Motor neuron (in vitro differentiated cells): ENCODE measurements around the gene DTYMK. TPM values are rescaled to one million over a fixed set of nuclear protein-coding genes. Genes with fewer than 3 reads are reported as not detected.
"Not testable (repeated sequence)": the region's sequence is repeated elsewhere in the genome, so short reads cannot be mapped to it uniquely, and the experiment has no call there.

ENCODE experiments used
- ATAC-seq, 8 experiments: fragments of 200-7000 bp; cut with Tn5 transposase; replicated peaks in 6 of 8; 2 replicates each; pipeline ENCODE4 v1.8.0; 2021; ENCODE audit warnings: mild to moderate bottlenecking in 8 of 8, moderate library complexity in 8 of 8
- H3K27ac ChIP-seq, 2 donors: fragments of 250-450 bp; sonication (Bioruptor Pico); 2 replicates each; pipeline ENCODE4 v1.9.0; 2021; ENCODE audit warnings: antibody characterized with exemption in 2 of 2, mild to moderate bottlenecking in 2 of 2, moderate library complexity in 1 of 2
- H3K4me1 ChIP-seq, 2 donors: fragments of 250-450 bp; sonication (Bioruptor Pico); replicated peaks in 1 of 2; 2 replicates each; pipeline ENCODE4 v1.6.1; 2021; ENCODE audit warnings: antibody characterized with exemption in 2 of 2, mild to moderate bottlenecking in 2 of 2, moderate library complexity in 1 of 2
- H3K4me3 ChIP-seq, 5 donors: fragments of 250-450 bp; sonication (Bioruptor Pico); 2 replicates each; pipeline ENCODE4 v1.9.0; 2021; ENCODE audit warnings: antibody characterized with exemption in 5 of 5, mild to moderate bottlenecking in 5 of 5, moderate library complexity in 4 of 5
- WGBS, 10 experiments: fragments of 450-650 bp; shearing (Covaris generic); methylation state at CpG; one replicate each; pipeline ENCODE4 v1.0.0; 2022; 5-methylcytosine and 5-hydroxymethylcytosine counted together
- in situ Hi-C, 9 experiments: fragments of 400-800 bp; cut with MboI; loops; one replicate each; pipeline ENCODE4 v1.15.0; 2021; ENCODE audit warnings: low sequenced_read_pairs in 9 of 9, low pct_unique_long_range_greater_than_20kb in 2 of 9; ENCODE audit not compliant: unreplicated experiment in 9 of 9
- total RNA-seq, 8 experiments: library from RNA; unstranded; fragments of 300-600 nt; gene quantifications; 2 replicates each; pipeline versions ENCODE4 v1.2.3 to v1.2.4, GENCODE V29; 2022

The DTYMK gene
- total RNA-seq, 8 experiments from 2014 or later: 20.2 to 61.0 (median 30.0) TPM

- Histone ChIP-seq H3K4me1 (peaks cover 21 to 24% of the 10 kb centered on the region in 2 donors), H3K4me3 (no peak overlapping the region), H3K27ac (peak overlapping the region; percentile 94 to 96)
- peak in 2 of 8 experiments; percentile 0 to 2 for ATAC-seq
- WGBS, 10 experiments: 52 to 100% (median 86%) methylated on average over 1 to 12 of the region's 23 CpGs; no CpG with 5 or more reads in 3 of the 10 experiments
- in situ Hi-C loops: no loop called here
These were observed 20.7 kb downstream of the DTYMK start for GRCh38 chr2:241665731-241666440.

- in situ Hi-C loops: not testable (repeated sequence)
- 83 to 100% (median 94%) methylated on average over 1 to 20 of the region's 24 CpGs; no CpG with 5 or more reads in 3 of the 10 experiments for WGBS, 10 experiments
These were observed 23.9 kb downstream of the DTYMK start for GRCh38 chr2:241662731-241663130.

GRCh38 chr2:241660593-241661213, 25.9 kb downstream of the DTYMK start:
- ATAC-seq: no peak
- 80 to 100% (median 93%) methylated on average over 1 to 11 of the region's 14 CpGs; no CpG with 5 or more reads in 2 of the 10 experiments for WGBS, 10 experiments
- in situ Hi-C loops: no loop called here
- Histone ChIP-seq H3K4me3 (no peak overlapping the region), H3K4me1 (peaks cover 4 to 9% of the 10 kb centered on the region in 2 donors), H3K27ac (no peak overlapping the region)

More at GRCh38 chr2:241662731-241663130, 23.9 kb downstream of the DTYMK start:
- peaks cover 21 to 24% of the 10 kb centered on the region in 2 donors for H3K4me1 ChIP-seq
- not testable (repeated sequence) for H3K27ac ChIP-seq, H3K4me3 ChIP-seq, ATAC-seq

- ATAC-seq: peak; percentile 34 to 86 (median 52)
- H3K27ac ChIP-seq: no peak overlapping the region
- in situ Hi-C loops: no loop called here
- WGBS, 10 experiments: 0 to 100% (median 60%) methylated on average over 1 to 21 of the region's 26 CpGs; no CpG with 5 or more reads in 2 of the 10 experiments
- H3K4me1 ChIP-seq: no peaks in the 10 kb centered on the region
- H3K4me3 ChIP-seq: no peak overlapping the region
These were observed 27.4 kb downstream of the DTYMK start for GRCh38 chr2:241659150-241659739.

GRCh38 chr2:241658296-241658695, 28.3 kb downstream of the DTYMK start:
- WGBS, 10 experiments: 80 to 100% methylated on average over 2 to 3 of the region's 5 CpGs; no CpG with 5 or more reads in 8 of the 10 experiments
- H3K4me3 ChIP-seq: no peak overlapping the region
- H3K4me1 ChIP-seq: no peaks in the 10 kb centered on the region
- no peak for ATAC-seq
- in situ Hi-C loops: no loop called here
- H3K27ac ChIP-seq: no peak overlapping the region

- in situ Hi-C loops: no loop called here
- ATAC-seq: peak in 2 of 8 experiments; percentile 84 to 85
- WGBS, 10 experiments: 60 to 100% (median 85%) methylated on average over 1 to 6 of the region's 15 CpGs; no CpG with 5 or more reads in 4 of the 10 experiments
- Histone ChIP-seq H3K27ac (no peak overlapping the region), H3K4me3 (no peak overlapping the region), H3K4me1 (no peaks in the 10 kb centered on the region)
These were observed 28.8 kb downstream of the DTYMK start for GRCh38 chr2:241657786-241658254.

GRCh38 chr2:241656190-241656741, 30.3 kb downstream of the DTYMK start:
- Histone ChIP-seq H3K4me3 (no peak overlapping the region), H3K4me1 (no peaks in the 10 kb centered on the region), H3K27ac (no peak overlapping the region)
- no CpG with 5 or more reads among the region's 13 CpGs for WGBS, 10 experiments
- peak in 1 of 8 experiments; percentile 5 for ATAC-seq
- in situ Hi-C loops: no loop called here

GRCh38 chr2:241655516-241656189, 31.0 kb downstream of the DTYMK start:
- Histone ChIP-seq H3K27ac (no peak overlapping the region), H3K4me1 (no peaks in the 10 kb centered on the region), H3K4me3 (no peak overlapping the region)
- 60 to 100% (median 97%) methylated on average over 1 to 12 of the region's 17 CpGs; no CpG with 5 or more reads in 1 of the 10 experiments for WGBS, 10 experiments
- ATAC-seq: peak in 1 of 8 experiments; percentile 10
- in situ Hi-C loops: no loop called here

- WGBS, 10 experiments: 90 to 100% (median 100%) methylated on average over 1 to 6 of the region's 12 CpGs; no CpG with 5 or more reads in 3 of the 10 experiments
- in situ Hi-C loops: no loop called here
- Histone ChIP-seq H3K27ac (no peak overlapping the region), H3K4me1 (no peaks in the 10 kb centered on the region), H3K4me3 (no peak overlapping the region)
- no peak for ATAC-seq
These were observed 32.1 kb downstream of the DTYMK start for GRCh38 chr2:241654551-241654950.

GRCh38 chr2:241653210-241653750, 33.3 kb downstream of the DTYMK start:
- in situ Hi-C loops: no loop called here
- Histone ChIP-seq H3K4me3 (no peak overlapping the region), H3K27ac (no peak overlapping the region), H3K4me1 (peaks cover 7 to 10% of the 10 kb centered on the region in 2 donors)
- no peak for ATAC-seq
- 83 to 100% (median 98%) methylated on average over 1 to 7 of the region's 13 CpGs; no CpG with 5 or more reads in 2 of the 10 experiments for WGBS, 10 experiments

GRCh38 chr2:241652722-241653121, 33.9 kb downstream of the DTYMK start:
- ATAC-seq: no peak
- H3K4me3 ChIP-seq: no peak overlapping the region
- no peak overlapping the region for H3K27ac ChIP-seq
- in situ Hi-C loops: no loop called here
- WGBS, 10 experiments: 90 to 100% (median 93%) methylated on average over 1 to 6 of the region's 9 CpGs; no CpG with 5 or more reads in 5 of the 10 experiments
- H3K4me1 ChIP-seq: peaks cover 10 to 15% of the 10 kb centered on the region in 2 donors

GRCh38 chr2:241652142-241652541, 34.5 kb downstream of the DTYMK start:
- peaks cover 10 to 17% of the 10 kb centered on the region in 2 donors for H3K4me1 ChIP-seq
- H3K4me3 ChIP-seq: no peak overlapping the region
- in situ Hi-C loops: no loop called here
- no peak overlapping the region for H3K27ac ChIP-seq
- WGBS, 10 experiments: 80 to 100% (median 92%) methylated on average over 1 to 9 of the region's 9 CpGs; no CpG with 5 or more reads in 4 of the 10 experiments
- no peak for ATAC-seq
